ENCODE data around the gene MAP2K4.

- TF ChIP-seq POLR2AphosphoS5 (IDR thresholded peaks at IDR 0.05; ENCODE audit: low read depth, low read length) (no peak), TAF1 (IDR thresholded peaks at IDR 0.05; ENCODE audit: borderline replicate concordance, insufficient read depth, low read length) (no peak)
- TF ChIP-seq, protein P1, sequence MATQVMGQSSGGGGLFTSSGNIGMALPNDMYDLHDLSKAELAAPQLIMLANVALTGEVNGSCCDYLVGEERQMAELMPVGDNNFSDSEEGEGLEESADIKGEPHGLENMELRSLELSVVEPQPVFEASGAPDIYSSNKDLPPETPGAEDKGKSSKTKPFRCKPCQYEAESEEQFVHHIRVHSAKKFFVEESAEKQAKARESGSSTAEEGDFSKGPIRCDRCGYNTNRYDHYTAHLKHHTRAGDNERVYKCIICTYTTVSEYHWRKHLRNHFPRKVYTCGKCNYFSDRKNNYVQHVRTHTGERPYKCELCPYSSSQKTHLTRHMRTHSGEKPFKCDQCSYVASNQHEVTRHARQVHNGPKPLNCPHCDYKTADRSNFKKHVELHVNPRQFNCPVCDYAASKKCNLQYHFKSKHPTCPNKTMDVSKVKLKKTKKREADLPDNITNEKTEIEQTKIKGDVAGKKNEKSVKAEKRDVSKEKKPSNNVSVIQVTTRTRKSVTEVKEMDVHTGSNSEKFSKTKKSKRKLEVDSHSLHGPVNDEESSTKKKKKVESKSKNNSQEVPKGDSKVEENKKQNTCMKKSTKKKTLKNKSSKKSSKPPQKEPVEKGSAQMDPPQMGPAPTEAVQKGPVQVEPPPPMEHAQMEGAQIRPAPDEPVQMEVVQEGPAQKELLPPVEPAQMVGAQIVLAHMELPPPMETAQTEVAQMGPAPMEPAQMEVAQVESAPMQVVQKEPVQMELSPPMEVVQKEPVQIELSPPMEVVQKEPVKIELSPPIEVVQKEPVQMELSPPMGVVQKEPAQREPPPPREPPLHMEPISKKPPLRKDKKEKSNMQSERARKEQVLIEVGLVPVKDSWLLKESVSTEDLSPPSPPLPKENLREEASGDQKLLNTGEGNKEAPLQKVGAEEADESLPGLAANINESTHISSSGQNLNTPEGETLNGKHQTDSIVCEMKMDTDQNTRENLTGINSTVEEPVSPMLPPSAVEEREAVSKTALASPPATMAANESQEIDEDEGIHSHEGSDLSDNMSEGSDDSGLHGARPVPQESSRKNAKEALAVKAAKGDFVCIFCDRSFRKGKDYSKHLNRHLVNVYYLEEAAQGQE (IDR thresholded peaks at IDR 0.05; ENCODE audit: insufficient read depth in 1 of 2, low read depth in 2 of 2, low read length in 2 of 2) = no peak
These were observed 76.6 kb downstream of the MAP2K4 start for GRCh38 chr17:12097326-12097725.
